B cell (primary cell): ENCODE results near the gene PHF19.

Experiments
- EZH2 ChIP-seq: IDR thresholded peaks from 2 replicates; pipeline ENCODE4 v1.6.1; 2012; ENCODE audit warnings: borderline replicate concordance, low read depth, mild to moderate bottlenecking, moderate library complexity, low read length; ENCODE audit not compliant: insufficient read depth, poor library complexity, severe bottlenecking
- TF ChIP-seq, protein P1 (sequence below): fragments of 200-600 bp; IDR thresholded peaks from one replicate; pipeline ENCODE4 v1.8.0; 2022; ENCODE audit warnings: antibody characterized with exemption, mild to moderate bottlenecking

DNA sequence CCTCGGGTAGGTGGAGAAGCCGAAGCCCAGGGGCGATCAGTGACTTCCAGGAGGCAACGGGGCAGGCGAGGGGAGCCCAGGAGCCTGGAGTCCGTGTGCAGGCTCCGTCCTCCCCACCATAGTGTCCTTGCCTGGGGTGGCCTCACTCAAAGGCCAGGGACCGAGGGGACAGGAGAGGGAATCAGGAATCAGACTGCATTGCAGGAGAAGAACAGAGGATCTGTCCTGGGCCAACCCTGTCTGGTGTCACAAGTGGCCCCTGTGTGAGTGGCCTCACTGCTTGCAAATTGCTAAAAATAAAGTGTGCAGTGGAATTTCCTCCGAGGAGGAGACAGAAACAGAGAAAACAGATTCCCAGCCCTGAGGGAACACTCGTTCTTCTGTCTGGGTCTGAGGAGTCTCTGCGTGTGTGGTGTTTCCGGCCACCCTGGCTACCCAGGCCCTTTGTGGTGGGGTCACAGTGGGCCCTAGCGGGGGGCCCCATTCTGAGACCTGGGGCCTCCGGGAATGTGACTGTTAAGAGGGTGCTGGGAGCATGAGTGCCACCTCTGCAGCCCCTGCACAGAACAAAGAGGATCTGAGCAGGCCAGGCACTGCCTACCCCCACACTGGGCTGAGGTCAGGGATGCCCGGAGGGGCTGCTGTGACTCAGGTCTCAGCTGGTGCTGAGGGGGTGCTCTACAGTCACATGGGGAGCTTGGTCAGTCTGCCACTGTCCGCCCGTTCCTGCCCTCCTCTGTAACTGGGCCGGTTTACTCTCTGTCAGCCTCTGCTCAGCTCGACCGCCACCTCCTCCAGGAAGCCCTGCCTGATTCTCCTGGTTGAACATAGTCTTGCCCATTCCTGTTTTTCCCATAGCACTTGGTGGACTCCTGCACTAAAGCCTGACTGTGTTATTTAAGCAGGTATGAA, 42.2 kb upstream of the PHF19 start:
- TF ChIP-seq, protein P1, sequence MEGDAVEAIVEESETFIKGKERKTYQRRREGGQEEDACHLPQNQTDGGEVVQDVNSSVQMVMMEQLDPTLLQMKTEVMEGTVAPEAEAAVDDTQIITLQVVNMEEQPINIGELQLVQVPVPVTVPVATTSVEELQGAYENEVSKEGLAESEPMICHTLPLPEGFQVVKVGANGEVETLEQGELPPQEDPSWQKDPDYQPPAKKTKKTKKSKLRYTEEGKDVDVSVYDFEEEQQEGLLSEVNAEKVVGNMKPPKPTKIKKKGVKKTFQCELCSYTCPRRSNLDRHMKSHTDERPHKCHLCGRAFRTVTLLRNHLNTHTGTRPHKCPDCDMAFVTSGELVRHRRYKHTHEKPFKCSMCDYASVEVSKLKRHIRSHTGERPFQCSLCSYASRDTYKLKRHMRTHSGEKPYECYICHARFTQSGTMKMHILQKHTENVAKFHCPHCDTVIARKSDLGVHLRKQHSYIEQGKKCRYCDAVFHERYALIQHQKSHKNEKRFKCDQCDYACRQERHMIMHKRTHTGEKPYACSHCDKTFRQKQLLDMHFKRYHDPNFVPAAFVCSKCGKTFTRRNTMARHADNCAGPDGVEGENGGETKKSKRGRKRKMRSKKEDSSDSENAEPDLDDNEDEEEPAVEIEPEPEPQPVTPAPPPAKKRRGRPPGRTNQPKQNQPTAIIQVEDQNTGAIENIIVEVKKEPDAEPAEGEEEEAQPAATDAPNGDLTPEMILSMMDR, result no peak
- TF ChIP-seq EZH2, result no peak
